NCI-H1105 treated with DMSO at 0.1 percent for 48 hours (cell line): ENCODE results near the gene DCAF7.

ENCODE experiments used
- DNase-seq: peaks from one replicate; lab custom pipeline; 2025; lab: John Stamatoyannopoulos, UW

Gene DCAF7

GRCh38 chr17:63544467-63545301 is 5.6 kb upstream of the DCAF7 start:
- no peak for DNase-seq

GRCh38 chr17:63546308-63547082 is 3.8 kb upstream of the DCAF7 start:
- no peak for DNase-seq

- no peak for DNase-seq
These were observed 3.2 kb upstream of the DCAF7 start for GRCh38 chr17:63547083-63547523.

- no peak for DNase-seq
These were observed 860 bp upstream of the DCAF7 start for GRCh38 chr17:63549289-63549945.

GRCh38 chr17:63550817-63551639 is 751 bp downstream of the DCAF7 start:
- peak; percentile 61 for DNase-seq

- DNase-seq = no peak
These were observed 1.9 kb downstream of the DCAF7 start for GRCh38 chr17:63552211-63552610.

- no peak for DNase-seq
These were observed 5.4 kb downstream of the DCAF7 start for GRCh38 chr17:63555500-63556156.

GRCh38 chr17:63557416-63557815 is 7.1 kb downstream of the DCAF7 start:
- DNase-seq = no peak

GRCh38 chr17:63558441-63558840 is 8.2 kb downstream of the DCAF7 start:
- DNase-seq = no peak

GRCh38 chr17:63561819-63562218 is 11.5 kb downstream of the DCAF7 start:
- DNase-seq = no peak

GRCh38 chr17:63563339-63563738 is 13.1 kb downstream of the DCAF7 start:
- no peak for DNase-seq

GRCh38 chr17:63564562-63564961 is 14.3 kb downstream of the DCAF7 start:
- no peak for DNase-seq

- DNase-seq = no peak
These were observed 17.0 kb downstream of the DCAF7 start for GRCh38 chr17:63567229-63567628.

GRCh38 chr17:63568563-63568962 is 18.3 kb downstream of the DCAF7 start:
- no peak for DNase-seq

GRCh38 chr17:63571632-63572310 is 21.5 kb downstream of the DCAF7 start:
- no peak for DNase-seq

- no peak for DNase-seq
These were observed 23.4 kb downstream of the DCAF7 start for GRCh38 chr17:63573634-63574033.

- DNase-seq = no peak
These were observed 27.9 kb downstream of the DCAF7 start for GRCh38 chr17:63578027-63578768.

- no peak for DNase-seq
These were observed 28.5 kb downstream of the DCAF7 start for GRCh38 chr17:63578769-63579111.

- DNase-seq = no peak
These were observed 29.4 kb downstream of the DCAF7 start for GRCh38 chr17:63579633-63580032.

GRCh38 chr17:63587770-63588169 is 37.5 kb downstream of the DCAF7 start:
- DNase-seq = no peak
